Sciatic nerve (tissue), 2 donors: Measurements from ENCODE around the gene BTBD9. TPM values are rescaled to one million over a fixed set of nuclear protein-coding genes. Genes with fewer than 3 reads are reported as not detected.

Source experiments
- ATAC-seq: fragments of 200-7000 bp; cut with Tn5 transposase; one replicate; pipeline ENCODE4 v1.9.1; 2020; ENCODE audit warnings: mild to moderate bottlenecking, moderate library complexity
- DNase-seq: peaks from one replicate; pipeline ENCODE4 v3.0.0-alpha.2; 2020; ENCODE audit warnings: low spot score
- intact Hi-C: fragments of 100-400 bp; cut with DNase I; formaldehyde crosslinking; loops from one replicate; pipeline ENCODE4 v1.14.2; 2022
- total RNA-seq: library from RNA; stranded (reverse); fragmentation: NEBNext Ultra II Directional; extraction: Animal tissue kit (Norgen Biotek cat#: 25700); gene quantifications from one replicate; pipeline ENCODE4 v1.2.1, GENCODE V29; 2021
- donor health status: DM: no; HTN: no; CAD: no.
- donor health status: DM: no; HTN: no; CAD: no.

The BTBD9 gene
- total RNA-seq, 1 donor from 2014 or later = 22.4 TPM

- ATAC-seq = no peak
Observed at GRCh38 chr6:38525888-38526287, 113.8 kb downstream of the BTBD9 start.

GRCh38 chr6:38524436-38525145 is 115.1 kb downstream of the BTBD9 start:
- DNase-seq (no peak), ATAC-seq (no peak)
- intact Hi-C loops = no loop called here

More at GRCh38 chr6:38525888-38526287, 113.8 kb downstream of the BTBD9 start:
- no peak for DNase-seq
- intact Hi-C loops = no loop called here

GRCh38 chr6:38522322-38522721 is 117.4 kb downstream of the BTBD9 start:
- DNase-seq (no peak), ATAC-seq (peak; percentile 52)
- intact Hi-C loops = no loop called here

- intact Hi-C loops = no loop called here
- ATAC-seq (no peak), DNase-seq (no peak)
Observed at GRCh38 chr6:38518511-38519304, 121.0 kb downstream of the BTBD9 start.

- intact Hi-C loops = no loop called here
- DNase-seq (no peak), ATAC-seq (no peak)
Observed at GRCh38 chr6:38517005-38517404, 122.7 kb downstream of the BTBD9 start.

GRCh38 chr6:38514399-38514798 is 125.3 kb downstream of the BTBD9 start:
- intact Hi-C loops = no loop called here
- no peak for ATAC-seq

GRCh38 chr6:38512211-38512610 is 127.5 kb downstream of the BTBD9 start:
- DNase-seq = no peak
- intact Hi-C loops = no loop called here
- no peak for ATAC-seq

More at GRCh38 chr6:38514399-38514798, 125.3 kb downstream of the BTBD9 start:
- no peak for DNase-seq

GRCh38 chr6:38510205-38510604 is 129.5 kb downstream of the BTBD9 start:
- ATAC-seq (no peak), DNase-seq (no peak)
- intact Hi-C loops = no loop called here

GRCh38 chr6:38509713-38510112 is 130.0 kb downstream of the BTBD9 start:
- intact Hi-C loops = no loop called here
- ATAC-seq (no peak), DNase-seq (no peak)

GRCh38 chr6:38508894-38509293 is 130.8 kb downstream of the BTBD9 start:
- ATAC-seq (no peak), DNase-seq (no peak)
- intact Hi-C loops = no loop called here

- DNase-seq (no peak), ATAC-seq (no peak)
- intact Hi-C loops = no loop called here
Observed at GRCh38 chr6:38508286-38508685, 131.4 kb downstream of the BTBD9 start.

- intact Hi-C loops = no loop called here
- ATAC-seq = no peak
- DNase-seq = no peak
Observed at GRCh38 chr6:38507173-38507572, 132.6 kb downstream of the BTBD9 start.

GRCh38 chr6:38505826-38506225 is 133.9 kb downstream of the BTBD9 start:
- no peak for DNase-seq
- no peak for ATAC-seq
- intact Hi-C loops = no loop called here

GRCh38 chr6:38504996-38505395 is 134.7 kb downstream of the BTBD9 start:
- ATAC-seq = no peak
- intact Hi-C loops = no loop called here
- no peak for DNase-seq

GRCh38 chr6:38503960-38504682 is 135.6 kb downstream of the BTBD9 start:
- intact Hi-C loops = no loop called here
- no peak for ATAC-seq
- no peak for DNase-seq

GRCh38 chr6:38503032-38503773 is 136.5 kb downstream of the BTBD9 start:
- DNase-seq = no peak
- no peak for ATAC-seq
- intact Hi-C loops = no loop called here

- ATAC-seq = no peak
Observed at GRCh38 chr6:38502423-38502822, 137.3 kb downstream of the BTBD9 start.

GRCh38 chr6:38501931-38502330 is 137.8 kb downstream of the BTBD9 start:
- DNase-seq (no peak), ATAC-seq (no peak)
- intact Hi-C loops = no loop called here

More at GRCh38 chr6:38502423-38502822, 137.3 kb downstream of the BTBD9 start:
- no peak for DNase-seq
- intact Hi-C loops = no loop called here

- intact Hi-C loops = no loop called here
- ATAC-seq (no peak), DNase-seq (no peak)
Observed at GRCh38 chr6:38499529-38500096, 140.1 kb downstream of the BTBD9 start.
